HepG2 (cell line): ENCODE results near the gene AGR2. TPM values are rescaled to one million over a fixed set of nuclear protein-coding genes. Genes with fewer than 3 reads are reported as not detected.

ENCODE experiments used
- ASH2L ChIP-seq: fragments of 300-600, 200-600 bp; sonication (generic); IDR thresholded peaks from 2 replicates; pipeline ENCODE4 v1.7.0; 2017; ENCODE audit warnings: low read depth, mild to moderate bottlenecking, moderate library complexity, mixed read lengths, low read length; ENCODE audit not compliant: insufficient read length
- ATRX ChIP-seq: sonication (generic); formaldehyde crosslinking; IDR thresholded peaks from 2 replicates; pipeline ENCODE4 v1.4.0; 2020; ENCODE audit warnings: missing genetic modification reagents, borderline replicate concordance
- KDM3A ChIP-seq: IDR thresholded peaks from 2 replicates; pipeline ENCODE4 v1.6.1; 2018; ENCODE audit warnings: low read depth, missing compliant biosample characterization
- KLF13 ChIP-seq: sonication (generic); formaldehyde crosslinking; IDR thresholded peaks from 2 replicates; pipeline ENCODE4 v1.4.0; 2020; ENCODE audit warnings: mild to moderate bottlenecking, missing genetic modification reagents
- PHF20 ChIP-seq: sonication (generic); formaldehyde crosslinking; IDR thresholded peaks from 2 replicates; pipeline ENCODE4 v1.5.0; 2020; ENCODE audit warnings: mild to moderate bottlenecking, missing genetic modification reagents
- SSRP1 ChIP-seq: IDR thresholded peaks from 2 replicates; pipeline ENCODE4 v1.6.1; 2016; ENCODE audit warnings: control low read depth
- ZFP36L2 ChIP-seq: sonication (generic); formaldehyde crosslinking; IDR thresholded peaks from 2 replicates; pipeline ENCODE4 v1.4.0; 2020; ENCODE audit warnings: missing genetic modification reagents
- ZMYM4 ChIP-seq: sonication (generic); formaldehyde crosslinking; IDR thresholded peaks from 2 replicates; pipeline ENCODE4 v1.8.1; 2023; ENCODE audit warnings: mild to moderate bottlenecking, missing genetic modification reagents
- ZNF644 ChIP-seq: IDR thresholded peaks from 2 replicates; pipeline ENCODE4 v1.6.1; 2016; ENCODE audit warnings: low read depth
- ZZZ3 ChIP-seq: sonication (generic); formaldehyde crosslinking; IDR thresholded peaks from 2 replicates; pipeline ENCODE4 v1.4.0; 2020; ENCODE audit warnings: missing genetic modification reagents, mild to moderate bottlenecking, borderline replicate concordance
- polyA plus RNA-seq, 8 experiments: library from polyadenylated mRNA; depleted of rRNA in 3 of 8; stranded (reverse) in 7 of 8; unstranded in 1 of 8; fragments of >200 nt; fragmentation: Illumina TruSeq in 4 of 8; extraction: Trizol in 4 of 8; gene quantifications; 2 replicates each; pipeline versions ENCODE4 v1.2.1 to v1.2.3, GENCODE V29; 2011 to 2016; ENCODE audit warnings: low read depth in 4 of 8, missing spikeins in 1 of 8, mixed read lengths in 1 of 8; ENCODE audit not compliant: insufficient read depth in 1 of 8
- total RNA-seq, 5 experiments: library from RNA; depleted of rRNA; stranded (reverse); fragments of >200 nt; fragmentation: Illumina TruSeq; extraction: Trizol; gene quantifications; 2 replicates each; pipeline ENCODE4 v1.2.3, GENCODE V29; 2016; ENCODE audit warnings: low read depth in 1 of 5
- TF ChIP-seq, protein P1 (sequence below): sonication (generic); formaldehyde crosslinking; IDR thresholded peaks from 2 replicates; pipeline ENCODE4 v1.4.0; 2020; ENCODE audit warnings: missing genetic modification reagents

Gene AGR2
- total and polyA plus RNA-seq, 2 of the 13 experiments (the other 11 are each of a cell fraction or from before 2014, with no cell fraction given), result 1.7 to 2.9 TPM

DNA sequence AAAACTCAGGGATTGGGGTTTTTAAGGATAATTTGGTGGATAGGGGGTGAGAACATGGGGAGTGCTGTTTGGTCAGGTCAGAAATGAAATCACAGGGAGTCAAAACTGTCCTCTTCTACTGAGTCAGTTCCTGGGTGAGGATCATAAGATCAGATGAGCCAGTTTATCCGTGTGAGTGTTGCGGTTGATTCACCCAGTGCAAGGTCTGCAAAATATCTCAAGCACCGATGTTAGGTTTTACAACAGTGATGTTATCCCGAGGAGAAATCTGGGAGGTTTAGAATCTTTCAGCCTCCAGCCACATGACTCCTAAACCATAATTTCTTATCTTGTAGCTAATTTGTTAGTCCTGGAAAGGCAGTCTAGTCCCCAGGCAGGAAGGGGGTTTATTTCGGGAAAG, 31.7 kb upstream of the AGR2 start (continued):
- TF ChIP-seq, protein P1, sequence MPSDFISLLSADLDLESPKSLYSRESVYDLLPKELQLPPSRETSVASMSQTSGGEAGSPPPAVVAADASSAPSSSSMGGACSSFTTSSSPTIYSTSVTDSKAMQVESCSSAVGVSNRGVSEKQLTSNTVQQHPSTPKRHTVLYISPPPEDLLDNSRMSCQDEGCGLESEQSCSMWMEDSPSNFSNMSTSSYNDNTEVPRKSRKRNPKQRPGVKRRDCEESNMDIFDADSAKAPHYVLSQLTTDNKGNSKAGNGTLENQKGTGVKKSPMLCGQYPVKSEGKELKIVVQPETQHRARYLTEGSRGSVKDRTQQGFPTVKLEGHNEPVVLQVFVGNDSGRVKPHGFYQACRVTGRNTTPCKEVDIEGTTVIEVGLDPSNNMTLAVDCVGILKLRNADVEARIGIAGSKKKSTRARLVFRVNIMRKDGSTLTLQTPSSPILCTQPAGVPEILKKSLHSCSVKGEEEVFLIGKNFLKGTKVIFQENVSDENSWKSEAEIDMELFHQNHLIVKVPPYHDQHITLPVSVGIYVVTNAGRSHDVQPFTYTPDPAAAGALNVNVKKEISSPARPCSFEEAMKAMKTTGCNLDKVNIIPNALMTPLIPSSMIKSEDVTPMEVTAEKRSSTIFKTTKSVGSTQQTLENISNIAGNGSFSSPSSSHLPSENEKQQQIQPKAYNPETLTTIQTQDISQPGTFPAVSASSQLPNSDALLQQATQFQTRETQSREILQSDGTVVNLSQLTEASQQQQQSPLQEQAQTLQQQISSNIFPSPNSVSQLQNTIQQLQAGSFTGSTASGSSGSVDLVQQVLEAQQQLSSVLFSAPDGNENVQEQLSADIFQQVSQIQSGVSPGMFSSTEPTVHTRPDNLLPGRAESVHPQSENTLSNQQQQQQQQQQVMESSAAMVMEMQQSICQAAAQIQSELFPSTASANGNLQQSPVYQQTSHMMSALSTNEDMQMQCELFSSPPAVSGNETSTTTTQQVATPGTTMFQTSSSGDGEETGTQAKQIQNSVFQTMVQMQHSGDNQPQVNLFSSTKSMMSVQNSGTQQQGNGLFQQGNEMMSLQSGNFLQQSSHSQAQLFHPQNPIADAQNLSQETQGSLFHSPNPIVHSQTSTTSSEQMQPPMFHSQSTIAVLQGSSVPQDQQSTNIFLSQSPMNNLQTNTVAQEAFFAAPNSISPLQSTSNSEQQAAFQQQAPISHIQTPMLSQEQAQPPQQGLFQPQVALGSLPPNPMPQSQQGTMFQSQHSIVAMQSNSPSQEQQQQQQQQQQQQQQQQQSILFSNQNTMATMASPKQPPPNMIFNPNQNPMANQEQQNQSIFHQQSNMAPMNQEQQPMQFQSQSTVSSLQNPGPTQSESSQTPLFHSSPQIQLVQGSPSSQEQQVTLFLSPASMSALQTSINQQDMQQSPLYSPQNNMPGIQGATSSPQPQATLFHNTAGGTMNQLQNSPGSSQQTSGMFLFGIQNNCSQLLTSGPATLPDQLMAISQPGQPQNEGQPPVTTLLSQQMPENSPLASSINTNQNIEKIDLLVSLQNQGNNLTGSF (CRISPR knock-in tag), result no peak
- no peak for TF ChIP-seq ZMYM4
- TF ChIP-seq ASH2L, result no peak
- TF ChIP-seq ZNF644 (CRISPR knock-in tag), result no peak
- no peak for TF ChIP-seq KLF13 (CRISPR knock-in tag)
- no peak for TF ChIP-seq ZFP36L2 (CRISPR knock-in tag)
- TF ChIP-seq KDM3A, result no peak
- TF ChIP-seq PHF20 (CRISPR knock-in tag), result no peak
- no peak for TF ChIP-seq ATRX
- no peak for TF ChIP-seq SSRP1 (CRISPR knock-in tag)
- TF ChIP-seq ZZZ3 (CRISPR knock-in tag), result no peak
- TF ChIP-seq, all 625 proteins: peak for 0
